Epidermal melanocyte (primary cell): ENCODE data around the gene PCMTD2.
"Not testable (repeated sequence)": the region's sequence is repeated elsewhere in the genome, so short reads cannot be mapped to it uniquely, and the experiment has no call there.

ENCODE experiments used
- DNase-seq: peaks from one replicate; pipeline ENCODE4 v3.0.0; 2011; ENCODE audit warnings: low spot score; ENCODE audit not compliant: insufficient read length

PCMTD2 gene

DNA sequence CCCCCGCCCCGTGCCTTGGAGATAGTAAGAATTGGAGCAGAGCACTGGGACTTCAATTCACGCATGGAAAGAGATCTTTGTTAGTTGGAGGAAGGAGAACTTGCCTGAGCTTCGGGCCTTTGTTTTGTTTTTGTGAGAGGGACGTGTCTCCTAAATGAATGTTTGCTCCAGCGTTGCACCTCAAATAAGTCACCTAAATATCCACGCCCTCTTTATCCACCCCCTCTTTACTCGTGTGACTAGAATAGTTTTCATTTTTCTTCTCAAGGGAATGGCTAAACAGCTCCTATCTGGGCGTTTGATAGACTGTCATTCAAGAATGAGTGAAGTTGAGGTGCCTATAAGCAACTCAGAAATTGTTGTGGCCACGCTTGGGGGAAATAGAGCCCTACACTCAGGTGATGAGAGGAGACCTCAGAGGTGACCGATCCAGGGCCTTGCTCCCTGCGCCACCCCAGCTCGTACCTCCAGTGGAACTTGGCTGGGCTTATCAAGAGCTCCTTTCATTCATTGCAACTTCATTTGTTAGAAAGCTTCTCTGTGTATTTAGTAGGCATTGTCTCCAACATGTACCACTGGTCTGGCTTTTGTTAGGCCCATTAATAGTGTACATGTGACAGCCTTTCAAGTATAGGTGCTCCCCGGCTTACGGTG lies 861 bp downstream of the PCMTD2 start:
- DNase-seq: no peak

GRCh38 chr20:64257107-64257757 lies 1.7 kb downstream of the PCMTD2 start:
- no peak for DNase-seq

GRCh38 chr20:64258071-64258823 lies 2.7 kb downstream of the PCMTD2 start:
- DNase-seq: no peak

DNA sequence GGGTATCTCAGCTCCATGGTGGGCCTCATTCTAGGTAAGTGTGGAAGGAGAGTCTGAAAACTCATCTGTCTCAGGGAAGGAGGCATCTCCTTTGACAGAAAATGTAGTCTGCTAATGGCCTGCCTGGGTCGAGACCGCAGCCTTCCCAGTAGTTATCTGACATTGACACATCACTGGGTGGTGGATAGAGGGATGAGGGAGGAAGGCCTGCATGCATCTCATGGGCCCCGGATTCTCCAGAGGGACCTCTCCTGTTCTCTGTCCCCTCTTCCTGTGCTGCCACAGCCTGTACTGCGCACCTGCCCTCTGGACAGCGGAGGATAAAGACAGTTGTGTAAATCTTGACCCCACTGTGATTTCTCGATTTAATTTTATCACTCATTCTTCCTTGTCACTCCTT lies 4.7 kb downstream of the PCMTD2 start:
- no peak for DNase-seq

DNA sequence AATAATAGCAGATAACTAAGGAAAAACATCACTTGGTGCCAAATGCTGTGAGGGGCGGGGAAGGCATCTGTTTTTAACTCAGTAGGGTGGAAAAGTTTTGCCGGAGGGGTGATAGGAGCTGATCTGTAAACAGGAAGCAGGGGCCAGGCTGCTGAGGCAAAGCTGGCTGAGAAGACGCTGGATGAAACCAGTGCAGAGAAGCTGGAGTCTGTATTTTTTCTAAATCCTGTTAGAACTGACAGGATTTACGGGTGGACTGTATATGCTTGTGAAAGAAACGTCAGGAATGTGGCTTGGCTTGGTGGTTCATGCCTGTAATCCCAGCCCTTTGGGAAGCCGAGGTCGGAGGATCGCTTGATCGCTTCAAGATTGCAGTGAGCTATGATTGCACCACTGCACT lies 5.6 kb downstream of the PCMTD2 start:
- peak; percentile 65 for DNase-seq

DNA sequence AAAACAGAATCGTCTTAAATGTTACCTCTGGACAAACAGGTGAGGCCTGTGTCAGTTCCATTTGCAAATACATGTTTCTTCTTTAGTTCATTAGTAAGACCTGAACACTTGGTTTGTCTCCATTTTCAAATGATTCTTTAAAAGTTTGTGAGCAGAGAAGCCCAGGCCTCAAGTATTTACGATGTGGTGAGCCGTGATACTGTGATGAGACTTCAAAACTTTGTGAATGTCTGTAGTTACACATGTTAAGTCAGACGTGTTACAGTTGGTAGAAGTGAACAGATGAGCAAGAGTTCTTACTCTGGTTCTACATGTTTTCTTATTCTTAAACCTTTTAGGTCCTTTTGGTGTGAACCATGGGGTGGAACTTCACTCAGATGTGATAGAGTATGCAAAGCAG lies 8.5 kb downstream of the PCMTD2 start:
- no peak for DNase-seq

- no peak for DNase-seq
Observed at GRCh38 chr20:64265201-64265600, 9.7 kb downstream of the PCMTD2 start.

GRCh38 chr20:64266988-64267387 lies 11.4 kb downstream of the PCMTD2 start:
- DNase-seq: no peak

- DNase-seq: no peak
Observed at GRCh38 chr20:64268174-64268573, 12.6 kb downstream of the PCMTD2 start.

DNA sequence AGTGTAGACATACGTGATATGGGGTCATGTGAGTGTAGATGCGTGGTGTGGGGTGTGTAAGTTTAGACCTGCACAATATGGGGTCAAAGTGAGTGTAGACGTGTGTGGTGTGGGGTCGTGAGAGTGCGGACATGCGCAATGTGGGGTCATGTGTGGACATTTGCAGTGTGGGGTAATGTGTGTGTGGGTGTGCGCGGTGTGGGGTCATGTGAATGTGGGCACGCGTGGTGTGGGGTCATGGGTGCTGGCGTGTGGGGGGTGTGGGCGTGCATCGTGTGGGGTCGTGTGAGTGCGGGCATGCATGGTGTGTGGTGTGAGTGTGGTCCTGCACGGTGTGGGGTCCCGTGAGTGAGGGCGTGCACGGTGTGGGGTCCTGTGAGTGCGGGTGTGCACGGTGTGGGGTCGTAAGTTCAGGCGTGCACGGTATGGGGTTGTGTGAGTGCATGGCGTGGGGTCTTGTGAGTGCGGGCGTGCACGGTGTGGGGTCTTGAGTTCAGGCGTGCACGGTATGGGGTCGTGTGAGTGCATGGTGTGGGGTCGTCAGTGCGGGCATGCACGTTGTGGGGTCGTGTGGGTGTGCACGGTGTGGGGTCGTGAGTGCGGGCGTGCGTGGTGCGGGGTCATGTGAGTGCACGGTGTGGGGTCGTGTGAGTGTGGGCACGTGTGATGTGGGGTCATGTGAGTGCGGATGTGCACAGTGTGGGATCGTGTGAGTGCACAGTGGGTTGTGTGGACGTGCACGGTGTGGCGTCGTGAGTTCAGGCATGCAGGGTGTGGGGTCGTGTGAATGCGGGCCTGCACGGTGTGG lies 14.3 kb downstream of the PCMTD2 start:
- no peak for DNase-seq

DNA sequence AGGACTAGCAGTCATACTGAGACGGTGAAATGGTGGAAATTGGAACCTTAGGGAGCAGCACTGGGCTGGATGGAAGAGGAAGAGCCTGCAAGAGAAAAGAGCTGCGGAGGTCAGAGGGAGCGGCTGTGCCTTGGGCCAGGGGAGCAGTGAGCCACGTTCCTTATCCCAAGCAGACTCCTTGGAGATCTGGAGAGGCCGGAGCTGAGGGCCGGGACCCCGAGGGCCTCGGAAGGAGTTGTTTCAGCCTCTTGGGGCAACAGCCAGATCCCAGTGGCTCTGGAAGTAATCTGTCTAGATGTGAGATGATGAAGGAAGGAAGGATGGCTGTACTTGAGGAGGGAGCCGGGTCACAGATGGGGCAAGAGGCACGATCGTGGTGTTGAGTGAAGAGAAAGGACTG lies 16.1 kb downstream of the PCMTD2 start:
- no peak for DNase-seq

- DNase-seq: no peak
Observed at GRCh38 chr20:64273109-64273508, 17.6 kb downstream of the PCMTD2 start.

DNA sequence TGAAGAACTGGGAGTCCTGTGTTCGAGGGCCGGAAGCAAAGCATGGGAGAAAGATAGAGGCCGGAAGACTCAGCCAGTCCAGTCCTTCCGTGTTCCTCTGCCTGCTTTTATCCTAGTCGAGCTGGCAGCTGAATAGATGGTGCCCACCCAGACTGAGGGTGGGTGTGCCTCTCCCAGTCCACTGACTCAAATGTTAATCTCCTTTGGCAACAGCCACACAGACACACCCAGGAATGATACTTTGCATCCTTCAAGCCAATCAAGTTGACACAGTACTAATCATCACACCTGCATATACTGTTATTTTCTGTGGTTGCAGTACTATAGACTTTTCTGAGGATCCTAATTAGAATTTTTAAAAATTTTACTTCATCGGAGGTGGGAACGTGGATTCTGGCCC lies 21.3 kb downstream of the PCMTD2 start:
- DNase-seq: no peak

GRCh38 chr20:64277571-64278316 lies 22.2 kb downstream of the PCMTD2 start:
- DNase-seq: no peak

DNA sequence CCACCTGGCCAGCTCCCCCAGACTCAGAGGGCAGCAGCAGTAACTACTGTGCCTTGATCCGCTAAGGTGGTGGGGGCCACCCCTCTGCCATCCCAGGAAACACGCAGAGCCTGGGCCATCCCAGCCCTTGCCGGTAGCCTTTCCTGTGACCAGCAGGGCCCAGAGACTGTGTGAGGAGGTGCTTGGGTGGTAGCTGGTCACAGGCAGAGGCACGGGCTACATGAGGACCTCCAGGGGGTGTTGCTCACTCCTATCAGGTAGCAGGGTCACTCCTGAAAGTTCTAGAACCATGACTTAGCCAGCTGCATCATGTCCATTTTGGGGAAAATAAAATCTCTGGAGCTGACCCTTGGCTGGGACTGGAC lies 22.8 kb downstream of the PCMTD2 start:
- no peak for DNase-seq

GRCh38 chr20:64279826-64280459 lies 24.4 kb downstream of the PCMTD2 start:
- DNase-seq: no peak

GRCh38 chr20:64280460-64280843 lies 24.9 kb downstream of the PCMTD2 start:
- DNase-seq: no peak

DNA sequence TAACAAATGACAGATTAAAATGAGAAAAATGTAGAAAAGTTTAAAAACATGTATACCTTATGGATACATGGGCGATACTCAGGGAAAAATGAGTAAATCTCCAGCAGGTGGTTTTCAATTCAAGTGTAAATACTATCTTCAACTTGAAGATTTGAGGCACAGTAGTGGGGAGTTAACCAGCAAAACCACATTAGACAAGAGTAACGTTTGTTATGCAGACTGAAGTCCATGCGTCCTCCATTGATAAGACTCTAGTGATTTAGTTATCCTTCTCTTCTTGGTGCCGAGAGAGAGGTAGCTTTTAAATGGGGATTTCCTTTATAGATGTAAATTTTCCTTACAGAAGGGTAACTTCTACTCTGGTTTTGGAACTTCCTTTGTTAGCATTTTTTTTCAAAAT lies 28.1 kb downstream of the PCMTD2 start:
- no peak for DNase-seq

GRCh38 chr20:64285579-64286446 lies 30.3 kb downstream of the PCMTD2 start:
- DNase-seq: not testable (repeated sequence)
